Ishikawa (cell line): ENCODE results near the gene BMPER.

Experiments used
- CEBPB ChIP-seq: IDR thresholded peaks from 2 replicates; pipeline ENCODE4 v1.6.1; 2012
- CREB1 ChIP-seq: IDR thresholded peaks from 2 replicates; pipeline ENCODE4 v1.6.1; 2012; ENCODE audit warnings: low read depth
- EGR1 ChIP-seq: IDR thresholded peaks from 2 replicates; pipeline ENCODE4 v1.6.1; 2012
- EP300 ChIP-seq: IDR thresholded peaks from 2 replicates; pipeline ENCODE4 v1.6.1; 2012; ENCODE audit warnings: borderline replicate concordance
- FOXM1 ChIP-seq: IDR thresholded peaks from 2 replicates; pipeline ENCODE4 v1.6.1; 2012; ENCODE audit warnings: low read depth, borderline replicate concordance
- MAX ChIP-seq: IDR thresholded peaks from 2 replicates; pipeline ENCODE4 v1.6.1; 2012
- NFIC ChIP-seq: IDR thresholded peaks from 2 replicates; pipeline ENCODE4 v1.6.1; 2012
- RAD21 ChIP-seq: IDR thresholded peaks from 2 replicates; pipeline ENCODE4 v1.6.1; 2012; ENCODE audit warnings: low read depth
- REST ChIP-seq: IDR thresholded peaks from 2 replicates; pipeline ENCODE4 v1.6.1; 2012; ENCODE audit warnings: low read depth, mild to moderate bottlenecking
- TAF1 ChIP-seq: IDR thresholded peaks from 2 replicates; pipeline ENCODE4 v1.6.1; 2012; ENCODE audit warnings: low read depth, mild to moderate bottlenecking
- TCF12 ChIP-seq: IDR thresholded peaks from 2 replicates; pipeline ENCODE4 v1.6.1; 2012; ENCODE audit warnings: low read depth
- TEAD4 ChIP-seq: IDR thresholded peaks from 2 replicates; pipeline ENCODE4 v1.6.1; 2012
- YY1 ChIP-seq: IDR thresholded peaks from 2 replicates; pipeline ENCODE4 v1.6.1; 2012; ENCODE audit warnings: low read depth
- ZBTB7A ChIP-seq: IDR thresholded peaks from 2 replicates; pipeline ENCODE4 v1.6.1; 2012; ENCODE audit warnings: low read depth
- TF ChIP-seq, protein P1 (sequence below): IDR thresholded peaks from 2 replicates; pipeline ENCODE4 v1.6.1; 2012

BMPER gene

GRCh38 chr7:33923440-33924229 is 18.3 kb downstream of the BMPER start:
- TF ChIP-seq, protein P1, sequence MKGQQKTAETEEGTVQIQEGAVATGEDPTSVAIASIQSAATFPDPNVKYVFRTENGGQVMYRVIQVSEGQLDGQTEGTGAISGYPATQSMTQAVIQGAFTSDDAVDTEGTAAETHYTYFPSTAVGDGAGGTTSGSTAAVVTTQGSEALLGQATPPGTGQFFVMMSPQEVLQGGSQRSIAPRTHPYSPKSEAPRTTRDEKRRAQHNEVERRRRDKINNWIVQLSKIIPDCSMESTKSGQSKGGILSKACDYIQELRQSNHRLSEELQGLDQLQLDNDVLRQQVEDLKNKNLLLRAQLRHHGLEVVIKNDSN: no peak
- no peak for TF ChIP-seq EGR1
- no peak for TF ChIP-seq TCF12
- no peak for TF ChIP-seq TEAD4
- no peak for TF ChIP-seq MAX
- TF ChIP-seq REST: no peak
- TF ChIP-seq ZBTB7A: no peak
- TF ChIP-seq YY1: no peak
- no peak for TF ChIP-seq TAF1
- TF ChIP-seq CREB1: no peak
- no peak for TF ChIP-seq NFIC
- TF ChIP-seq FOXM1: no peak
- TF ChIP-seq RAD21: no peak
- no peak for TF ChIP-seq CEBPB
- TF ChIP-seq EP300: no peak

DNA sequence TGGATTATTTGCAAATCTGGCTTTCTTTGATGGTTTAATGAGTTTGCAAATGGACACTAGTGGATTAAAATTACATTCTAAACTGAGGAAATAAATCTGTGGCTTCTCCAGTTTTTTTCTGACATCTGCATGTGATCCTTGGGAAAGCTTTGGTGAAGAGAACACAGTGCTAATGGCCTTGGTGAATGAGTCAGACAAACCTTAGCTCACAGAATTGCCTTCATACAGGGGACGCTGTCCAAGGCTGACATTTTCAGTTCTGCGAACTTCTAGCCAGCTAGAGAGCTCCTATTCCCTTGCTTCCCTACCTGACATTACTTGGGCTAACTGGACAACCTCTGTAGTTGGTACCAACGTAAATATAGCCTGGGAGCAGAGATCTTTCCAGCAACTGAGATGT is 21.2 kb downstream of the BMPER start:
- TF ChIP-seq NFIC: no peak
- TF ChIP-seq EGR1: no peak
- 0 out of 2 replicates have a peak, but pooled peaks have one; percentile 19 for TF ChIP-seq REST

DNA sequence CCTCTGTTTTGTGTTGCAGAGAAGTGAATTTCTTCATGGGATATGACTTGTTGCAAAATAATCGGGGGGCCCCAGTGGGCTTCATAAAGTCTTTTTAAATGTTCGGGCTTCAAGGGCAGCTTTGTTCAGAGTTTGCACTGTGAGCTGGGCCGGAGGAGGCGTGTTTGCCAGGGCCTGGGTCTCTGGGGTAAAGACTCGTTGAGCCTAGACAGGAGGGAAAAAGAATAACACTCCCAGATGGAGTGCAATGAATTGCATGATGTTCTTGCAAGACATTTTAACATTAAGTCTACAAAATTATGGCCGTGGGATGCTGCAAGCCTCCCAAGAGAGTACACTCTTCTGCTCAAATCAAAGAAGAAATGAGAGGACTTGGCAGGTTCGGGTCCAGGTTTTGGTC is 23.6 kb downstream of the BMPER start:
- no peak for TF ChIP-seq TAF1
- no peak for TF ChIP-seq TEAD4
- TF ChIP-seq FOXM1: no peak
- no peak for TF ChIP-seq NFIC
- TF ChIP-seq RAD21: no peak
- no peak for TF ChIP-seq TCF12
- TF ChIP-seq, protein P1: no peak
- no peak for TF ChIP-seq REST
- TF ChIP-seq MAX: no peak
- no peak for TF ChIP-seq CEBPB
- TF ChIP-seq ZBTB7A: no peak
- no peak for TF ChIP-seq EP300
- TF ChIP-seq CREB1: no peak
- no peak for TF ChIP-seq YY1

GRCh38 chr7:33932221-33932620 is 26.9 kb downstream of the BMPER start:
- TF ChIP-seq EGR1: no peak
- TF ChIP-seq ZBTB7A: no peak
- TF ChIP-seq CREB1: no peak
- no peak for TF ChIP-seq REST
- TF ChIP-seq EP300: no peak
- TF ChIP-seq NFIC: no peak
- no peak for TF ChIP-seq MAX
- no peak for TF ChIP-seq TEAD4
- no peak for TF ChIP-seq RAD21
- no peak for TF ChIP-seq CEBPB
- TF ChIP-seq FOXM1: no peak
